HepG2 (cell line): ENCODE data around the gene MAB21L1. TPM values are rescaled to one million over a fixed set of nuclear protein-coding genes. Genes with fewer than 3 reads are reported as not detected.

Experiments
- ATAC-seq: fragments of 200-7000 bp; cut with Tn5 transposase; 3 replicates; pipeline ENCODE4 v1.9.1; 2020; ENCODE audit warnings: mild to moderate bottlenecking, moderate library complexity
- BruUV-seq: library from RNA; stranded (reverse); fragments of 400-500 nt; replicated peaks from 2 replicates; lab custom pipeline; 2021; lab: Mats Ljungman, UMichigan
- CTCF ChIA-PET: fragments of 300-600 bp; formaldehyde crosslinking; extraction: SDS; loops from one replicate; lab custom pipeline; 2021; ENCODE audit warnings: low total read pairs, inconsistent platforms, low intra/inter-chr PET ratio; lab: Yijun Ruan, JAX
- POLR2A ChIA-PET: fragments of 350-600 bp; sonication (Branson Sonifier 250); formaldehyde crosslinking; loops from one replicate; lab custom pipeline; 2020; ENCODE audit warnings: antibody characterized with exemption, inconsistent platforms; lab: Yijun Ruan, JAX
- DNase-seq: peaks from one replicate; pipeline ENCODE4 v3.0.0-alpha.2; 2015; ENCODE audit warnings: low spot score
- FAIRE-seq: peaks from 3 replicates; lab custom pipeline; 2011; peaks lifted over from hg19 to GRCh38; lab: Jason Lieb, UNC
- H2AFZ ChIP-seq: one replicate; pipeline ENCODE4 v1.6.1; 2011; ENCODE audit warnings: low read length, inconsistent platforms
- H3K27ac ChIP-seq: fragments of 300-600 bp; 3 replicates; pipeline ENCODE4 v1.8.0; 2011; ENCODE audit warnings: mixed run types, mild to moderate bottlenecking, mixed read lengths, low read length, inconsistent platforms; ENCODE audit not compliant: insufficient read depth; ENCODE audit errors: extremely low read length
- H3K27me3 ChIP-seq, 2 experiments: fragments of 200-600 bp in 1 of 2; 2 replicates in 1 of 2; 3 replicates in 1 of 2; pipeline versions ENCODE4 v1.6.0 to v1.8.0; 2011; ENCODE audit warnings: low read length in 2 of 2, mild to moderate bottlenecking in 2 of 2, moderate library complexity in 2 of 2, inconsistent platforms in 1 of 2; ENCODE audit not compliant: insufficient read depth in 2 of 2, control insufficient read depth in 1 of 2
- H3K36me3 ChIP-seq, 2 experiments: fragments of 200-600 bp in 1 of 2; replicated peaks in 1 of 2; 2 replicates in 1 of 2; 3 replicates in 1 of 2; pipeline versions ENCODE4 v1.5.1 to v1.8.0; 2011; ENCODE audit warnings: low read length in 2 of 2, inconsistent platforms in 1 of 2; ENCODE audit not compliant: insufficient read depth in 2 of 2, control insufficient read depth in 1 of 2
- H3K4me1 ChIP-seq: 2 replicates; pipeline ENCODE4 v1.5.1; 2012; ENCODE audit warnings: low read length, inconsistent platforms; ENCODE audit not compliant: insufficient read depth
- H3K4me2 ChIP-seq: 2 replicates; pipeline ENCODE4 v1.6.0; 2011; ENCODE audit warnings: low read depth, low read length, inconsistent platforms
- H3K4me3 ChIP-seq, 3 experiments: fragments of 200-600 bp in 1 of 3; sonication (generic), shearing (Covaris generic) in 1 of 3; replicated peaks in 1 of 3; 2 replicates each; pipeline ENCODE4 v1.5.1; 2011 to 2016; ENCODE audit warnings: low read length in 3 of 3, inconsistent platforms in 2 of 3, low read depth in 2 of 3, mild to moderate bottlenecking in 2 of 3, control low read depth in 1 of 3, mixed read lengths in 1 of 3; ENCODE audit not compliant: insufficient read depth in 1 of 3
- H3K79me2 ChIP-seq: one replicate; pipeline ENCODE4 v1.6.1; 2011; ENCODE audit warnings: low read length, inconsistent platforms; ENCODE audit not compliant: insufficient read depth
- H3K9ac ChIP-seq: 2 replicates; pipeline ENCODE4 v1.6.0; 2011; ENCODE audit warnings: mild to moderate bottlenecking, low read depth, low read length, inconsistent platforms; ENCODE audit not compliant: insufficient read depth
- H3K9me3 ChIP-seq: 2 replicates; pipeline ENCODE4 v1.5.1; 2012; ENCODE audit warnings: mild to moderate bottlenecking, low read length
- H4K20me1 ChIP-seq: 2 replicates; pipeline ENCODE4 v1.6.0; 2011; ENCODE audit warnings: inconsistent platforms, mild to moderate bottlenecking, low read length, moderate library complexity; ENCODE audit not compliant: insufficient read depth
- CENPX ChIP-seq: sonication (generic); formaldehyde crosslinking; IDR thresholded peaks from 2 replicates; pipeline ENCODE4 v1.9.0; 2021; ENCODE audit warnings: mild to moderate bottlenecking, missing genetic modification reagents, moderate library complexity
- FOXM1 ChIP-seq: sonication (generic); formaldehyde crosslinking; IDR thresholded peaks from 2 replicates; pipeline ENCODE4 v1.5.0; 2020; ENCODE audit warnings: missing genetic modification reagents
- TFDP1 ChIP-seq: IDR thresholded peaks from 2 replicates; pipeline ENCODE4 v1.6.1; 2016; ENCODE audit warnings: missing compliant biosample characterization, missing genetic modification reagents, borderline replicate concordance
- ZFP1 ChIP-seq: IDR thresholded peaks from 2 replicates; pipeline ENCODE4 v1.6.1; 2016
- ZHX1 ChIP-seq: sonication (generic); formaldehyde crosslinking; IDR thresholded peaks from 2 replicates; pipeline ENCODE4 v1.8.1; 2022; ENCODE audit warnings: low read depth, mild to moderate bottlenecking, missing genetic modification reagents
- ZNF577 ChIP-seq: sonication (generic); formaldehyde crosslinking; IDR thresholded peaks from 2 replicates; pipeline ENCODE4 v1.4.0; 2020; ENCODE audit warnings: mild to moderate bottlenecking, low read depth, missing genetic modification reagents, borderline replicate concordance
- WGBS: methylation state at CpG from one replicate; pipeline ENCODE4 v1.1.6; 2017; ENCODE audit warnings: low lambda C conversion rate; 5-methylcytosine and 5-hydroxymethylcytosine counted together
- in situ Hi-C: cut with HindIII; loops from 2 replicates; pipeline ENCODE4 v1.10.0; 2017; ENCODE audit warnings: low pct_unique_long_range_greater_than_20kb; ENCODE audit not compliant: extremely low pct_ligation_motif_present
- intact Hi-C: fragments of 100-400 bp; cut with micrococcal nuclease; formaldehyde crosslinking; loops from one replicate; pipeline ENCODE4 v1.10.0; 2022; ENCODE audit not compliant: unreplicated experiment
- polyA plus RNA-seq, 8 experiments: library from polyadenylated mRNA; depleted of rRNA in 3 of 8; stranded (reverse) in 7 of 8; unstranded in 1 of 8; fragments of >200 nt; fragmentation: Illumina TruSeq in 4 of 8; extraction: Trizol in 4 of 8; gene quantifications; 2 replicates each; pipeline versions ENCODE4 v1.2.1 to v1.2.3, GENCODE V29; 2011 to 2016; ENCODE audit warnings: low read depth in 4 of 8, missing spikeins in 1 of 8, mixed read lengths in 1 of 8; ENCODE audit not compliant: insufficient read depth in 1 of 8
- total RNA-seq, 5 experiments: library from RNA; depleted of rRNA; stranded (reverse); fragments of >200 nt; fragmentation: Illumina TruSeq; extraction: Trizol; gene quantifications; 2 replicates each; pipeline ENCODE4 v1.2.3, GENCODE V29; 2016; ENCODE audit warnings: low read depth in 1 of 5

The MAB21L1 gene
- total and polyA plus RNA-seq, 2 of the 13 experiments (the other 11 are each of a cell fraction or from before 2014, with no cell fraction given): not detected

- H3K4me1 ChIP-seq: no peaks in the 10 kb centered on the region
- H3K9me3 ChIP-seq: no peaks in the 10 kb centered on the region
- H3K9ac ChIP-seq: no peak overlapping the region
- H3K79me2 ChIP-seq: no peaks in the 10 kb centered on the region
- H3K27ac ChIP-seq: no peak overlapping the region
- H2AFZ ChIP-seq: no peak overlapping the region
- ChIA-PET CTCF (no interaction called here), POLR2A (no interaction called here)
- DNase-seq (no peak), ATAC-seq (no peak), FAIRE-seq (no peak)
- no peak overlapping the region for H3K4me3 ChIP-seq
- no peak overlapping the region for H3K4me2 ChIP-seq
- H3K36me3 ChIP-seq: no peaks in the 10 kb centered on the region
- 0% methylated on average over 1 of the region's 1 CpG for WGBS
- TF ChIP-seq CENPX (CRISPR knock-in tag) (no peak), FOXM1 (CRISPR knock-in tag) (no peak), TFDP1 (no peak), ZFP1 (no peak), ZHX1 (CRISPR knock-in tag) (no peak), ZNF577 (CRISPR knock-in tag) (no peak)
- BruUV-seq: no TSS peak
- no peaks in the 10 kb centered on the region for H4K20me1 ChIP-seq
- intact Hi-C loops (no loop called here), in situ Hi-C loops (no loop called here)
- H3K27me3 ChIP-seq: no peaks in the 10 kb centered on the region; a peak in 1 of 5 replicates
These were observed 3.2 kb upstream of the MAB21L1 start for GRCh38 chr13:35479706-35480105.
